HCT116 (cell line): ENCODE measurements around the gene PPP2R1B. TPM values are rescaled to one million over a fixed set of nuclear protein-coding genes. Genes with fewer than 3 reads are reported as not detected.
A peak's percentile ranks its signal among the peaks of the same experiment; 100 is the strongest.

Source experiments
- ATAC-seq: fragments of 200-7000 bp; cut with Tn5 transposase; 2 replicates; pipeline ENCODE4 v1.9.1; 2020; ENCODE audit warnings: mild to moderate bottlenecking, moderate library complexity
- BruUV-seq: library from RNA; stranded (reverse); fragments of 400-500 nt; replicated peaks from 2 replicates; lab custom pipeline; 2021; lab: Mats Ljungman, UMichigan
- CTCF ChIA-PET: fragments of 300-600 bp; sonication (Branson Sonifier 250); formaldehyde crosslinking; loops from one replicate; lab custom pipeline; 2021; ENCODE audit warnings: antibody characterized with exemption; lab: Charles Lee
- POLR2A ChIA-PET: fragments of 300-600, 350-600 bp; sonication (Branson Sonifier 250); formaldehyde crosslinking; loops from one replicate; lab custom pipeline; 2021; ENCODE audit warnings: antibody characterized with exemption; lab: Charles Lee
- RAD21 ChIA-PET, 2 experiments: fragments of 300-600 bp; sonication (Branson Sonifier 250); formaldehyde crosslinking; loops; one replicate each; lab custom pipeline; 2023; ENCODE audit warnings: low total read pairs in 2 of 2; ENCODE audit not compliant: uncharacterized antibody in 2 of 2, unreplicated experiment in 2 of 2, low non-redundant PET in 1 of 2; lab: Charles Lee
- DNase-seq: peaks from one replicate; pipeline ENCODE4 v3.0.0-alpha.2; 2010; ENCODE audit warnings: low read depth, low spot score
- H2AFZ ChIP-seq: fragments of 200-600 bp; shearing (Covaris generic), sonication (generic); 2 replicates; pipeline ENCODE4 v1.6.1; 2017; ENCODE audit warnings: low read depth, mixed run types, mixed read lengths, antibody characterized with exemption, low read length; ENCODE audit not compliant: poor library complexity, severe bottlenecking
- H3K27ac ChIP-seq: 2 replicates; pipeline ENCODE4 v1.5.1; 2012; ENCODE audit warnings: low read depth, low read length
- H3K27me3 ChIP-seq: fragments of 200-600 bp; sonication (generic); 2 replicates; pipeline ENCODE4 v1.6.1; 2016; ENCODE audit warnings: mixed run types, low read length, mixed read lengths; ENCODE audit not compliant: insufficient read depth
- H3K36me3 ChIP-seq, 2 experiments: fragments of 200-500 bp in 1 of 2; fragments of 200-600 bp in 1 of 2; sonication (Bioruptor generic) in 1 of 2; sonication (generic) in 1 of 2; 2 replicates each; pipeline versions ENCODE4 v1.5.1 to v1.6.1; 2014 to 2016; ENCODE audit warnings: low read length in 2 of 2, inconsistent platforms in 1 of 2, mixed read lengths in 1 of 2, mixed run types in 1 of 2; ENCODE audit not compliant: insufficient read depth in 2 of 2, control insufficient read depth in 1 of 2
- H3K4me1 ChIP-seq, 2 experiments: fragments of 200-600 bp in 1 of 2; sonication (generic) in 1 of 2; 2 replicates each; pipeline versions ENCODE4 v1.5.1 to v1.6.1; 2012 to 2017; ENCODE audit warnings: low read length in 2 of 2, inconsistent platforms in 1 of 2, mild to moderate bottlenecking in 1 of 2, mixed read lengths in 1 of 2, mixed run types in 1 of 2, moderate library complexity in 1 of 2; ENCODE audit not compliant: insufficient read depth in 2 of 2, control insufficient read depth in 1 of 2
- H3K4me2 ChIP-seq: fragments of 200-600 bp; sonication (generic); 2 replicates; pipeline ENCODE4 v1.6.1; 2017; ENCODE audit warnings: mixed run types, low read length, mixed read lengths
- H3K4me3 ChIP-seq, 2 experiments: fragments of 200-600 bp in 1 of 2; sonication (generic) in 1 of 2; replicated peaks in 1 of 2; 2 replicates each; pipeline ENCODE4 v1.5.1; 2011 to 2016; ENCODE audit warnings: low read length in 2 of 2, control low read depth in 1 of 2, low read depth in 1 of 2, mild to moderate bottlenecking in 1 of 2, mixed read lengths in 1 of 2, mixed run types in 1 of 2
- H3K79me2 ChIP-seq: fragments of 200-600 bp; sonication (generic); 2 replicates; pipeline ENCODE4 v1.6.1; 2017; ENCODE audit warnings: mild to moderate bottlenecking, mixed run types, low read length, moderate library complexity, mixed read lengths; ENCODE audit not compliant: insufficient read depth
- H3K9ac ChIP-seq: fragments of 200-600 bp; sonication (generic); 2 replicates; pipeline ENCODE4 v1.6.1; 2016; ENCODE audit warnings: low read length, mixed read lengths
- H3K9me2 ChIP-seq: fragments of 200-600 bp; sonication (generic), shearing (Covaris generic); 2 replicates; pipeline ENCODE4 v1.6.1; 2017; ENCODE audit warnings: mixed run types, mild to moderate bottlenecking, moderate library complexity; ENCODE audit not compliant: insufficient read depth
- H3K9me3 ChIP-seq, 2 experiments: fragments of 200-500 bp in 1 of 2; fragments of 200-600 bp in 1 of 2; sonication (Bioruptor generic) in 1 of 2; sonication (generic) in 1 of 2; 2 replicates each; pipeline ENCODE4 v1.6.1; 2014 to 2017; ENCODE audit warnings: low read length in 2 of 2, mixed read lengths in 2 of 2, inconsistent platforms in 1 of 2, low read depth in 1 of 2, mild to moderate bottlenecking in 1 of 2, mixed run types in 1 of 2, moderate library complexity in 1 of 2; ENCODE audit not compliant: control insufficient read depth in 1 of 2, insufficient read depth in 1 of 2
- H4K20me1 ChIP-seq: fragments of 200-600 bp; sonication (generic), shearing (Covaris generic); 2 replicates; pipeline ENCODE4 v1.6.1; 2017; ENCODE audit warnings: mixed run types, mild to moderate bottlenecking, moderate library complexity; ENCODE audit not compliant: insufficient read depth
- CBX3 ChIP-seq: IDR thresholded peaks from 2 replicates; pipeline ENCODE4 v1.6.1; 2012; ENCODE audit warnings: low read depth
- CEBPB ChIP-seq: IDR thresholded peaks from 2 replicates; pipeline ENCODE4 v1.6.1; 2012; ENCODE audit warnings: low read depth
- EGR1 ChIP-seq: IDR thresholded peaks from 2 replicates; pipeline ENCODE4 v1.6.1; 2012; ENCODE audit warnings: low read depth
- EZH2phosphoT487 ChIP-seq: fragments of 200-600 bp; IDR thresholded peaks from 2 replicates; pipeline ENCODE4 v1.6.1; 2018; ENCODE audit warnings: antibody characterized with exemption, borderline replicate concordance
- FOSL1 ChIP-seq: IDR thresholded peaks from 2 replicates; pipeline ENCODE4 v1.6.1; 2012; ENCODE audit warnings: low read depth
- RAD21 ChIP-seq: IDR thresholded peaks from 2 replicates; pipeline ENCODE4 v1.6.1; 2012; ENCODE audit warnings: low read depth, mild to moderate bottlenecking
- ZFX ChIP-seq: fragments of 450-650 bp; IDR thresholded peaks from 2 replicates; pipeline ENCODE4 v1.6.1; 2017
- intact Hi-C: fragments of 100-400 bp; cut with micrococcal nuclease; formaldehyde crosslinking; loops from 2 replicates; pipeline ENCODE4 v1.10.0; 2022
- total RNA-seq: library from RNA; stranded (reverse); gene quantifications from one replicate; pipeline ENCODE4 v1.2.1, GENCODE V29; 2021; ENCODE audit not compliant: unreplicated experiment
- TF ChIP-seq, protein P1 (sequence below): IDR thresholded peaks from 2 replicates; pipeline ENCODE4 v1.6.1; 2011; ENCODE audit warnings: mild to moderate bottlenecking, low read length, moderate library complexity; ENCODE audit not compliant: insufficient replicate concordance; ENCODE audit errors: extremely low read depth
- TF ChIP-seq, protein P2 (sequence below): IDR thresholded peaks from 2 replicates; pipeline ENCODE4 v1.6.1; 2012; ENCODE audit warnings: low read depth

The PPP2R1B gene
- total RNA-seq, 1 experiment from 2014 or later = 24.9 TPM

DNA sequence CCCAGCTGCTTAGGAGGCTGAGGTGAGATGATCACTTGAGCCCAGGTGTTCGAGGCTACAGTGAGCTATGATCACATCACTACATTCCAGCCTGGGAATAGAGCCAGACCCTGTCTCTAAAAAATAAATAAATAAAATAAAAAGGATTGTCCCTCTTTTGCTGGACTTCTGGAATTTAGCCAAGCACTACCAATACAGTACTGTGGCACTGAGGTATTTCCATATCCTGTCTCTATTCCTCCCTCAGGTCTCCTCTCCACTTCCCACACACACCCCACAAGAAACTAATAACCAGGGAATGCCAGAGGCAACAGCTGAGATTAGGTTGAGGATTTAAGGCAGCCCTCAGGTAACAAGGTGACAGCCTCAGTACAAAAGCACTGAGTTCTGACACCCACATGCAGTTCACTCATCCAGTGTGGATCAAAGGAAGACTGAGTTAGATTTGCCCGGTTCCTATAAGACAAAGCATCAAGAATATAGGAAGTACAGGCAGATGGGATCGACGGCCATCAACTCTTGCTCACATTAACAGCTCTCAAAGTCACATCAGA lies 4.5 kb upstream of the PPP2R1B start:
- H2AFZ ChIP-seq = no peak overlapping the region
- peaks cover 5 to 15% of the 10 kb centered on the region in 2 experiments for H3K4me1 ChIP-seq
- TF ChIP-seq ZFX (no peak), EGR1 (no peak), CEBPB (no peak), EZH2phosphoT487 (no peak), CBX3 (no peak)
- TF ChIP-seq, protein P1, sequence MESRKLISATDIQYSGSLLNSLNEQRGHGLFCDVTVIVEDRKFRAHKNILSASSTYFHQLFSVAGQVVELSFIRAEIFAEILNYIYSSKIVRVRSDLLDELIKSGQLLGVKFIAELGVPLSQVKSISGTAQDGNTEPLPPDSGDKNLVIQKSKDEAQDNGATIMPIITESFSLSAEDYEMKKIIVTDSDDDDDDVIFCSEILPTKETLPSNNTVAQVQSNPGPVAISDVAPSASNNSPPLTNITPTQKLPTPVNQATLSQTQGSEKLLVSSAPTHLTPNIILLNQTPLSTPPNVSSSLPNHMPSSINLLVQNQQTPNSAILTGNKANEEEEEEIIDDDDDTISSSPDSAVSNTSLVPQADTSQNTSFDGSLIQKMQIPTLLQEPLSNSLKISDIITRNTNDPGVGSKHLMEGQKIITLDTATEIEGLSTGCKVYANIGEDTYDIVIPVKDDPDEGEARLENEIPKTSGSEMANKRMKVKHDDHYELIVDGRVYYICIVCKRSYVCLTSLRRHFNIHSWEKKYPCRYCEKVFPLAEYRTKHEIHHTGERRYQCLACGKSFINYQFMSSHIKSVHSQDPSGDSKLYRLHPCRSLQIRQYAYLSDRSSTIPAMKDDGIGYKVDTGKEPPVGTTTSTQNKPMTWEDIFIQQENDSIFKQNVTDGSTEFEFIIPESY = no peak
- H3K36me3 ChIP-seq = no peaks in the 10 kb centered on the region
- peak overlapping the region; percentile 9; the same call in 1 of the 2 replicates for H3K4me2 ChIP-seq
- ATAC-seq = no peak
- ChIA-PET RAD21 (no interaction called here), POLR2A (no interaction called here), CTCF (interaction anchor here (1.4 kb wide), 1 partner anchor 100 kb away, joined by 3 read pairs; the partner anchor contains the start of gene ALG9)
- no peaks in the 10 kb centered on the region for H3K9me3 ChIP-seq
- H4K20me1 ChIP-seq = no peaks in the 10 kb centered on the region
- no peak overlapping the region for H3K27ac ChIP-seq
- peaks cover 4% of the 10 kb centered on the region for H3K79me2 ChIP-seq
- no peak overlapping the region for H3K9ac ChIP-seq
- no peak overlapping the region for H3K4me3 ChIP-seq
- H3K27me3 ChIP-seq = no peaks in the 10 kb centered on the region
- BruUV-seq = no TSS peak
- intact Hi-C loops = no loop called here
- DNase-seq = no peak
- H3K9me2 ChIP-seq = no peaks in the 10 kb centered on the region

DNA sequence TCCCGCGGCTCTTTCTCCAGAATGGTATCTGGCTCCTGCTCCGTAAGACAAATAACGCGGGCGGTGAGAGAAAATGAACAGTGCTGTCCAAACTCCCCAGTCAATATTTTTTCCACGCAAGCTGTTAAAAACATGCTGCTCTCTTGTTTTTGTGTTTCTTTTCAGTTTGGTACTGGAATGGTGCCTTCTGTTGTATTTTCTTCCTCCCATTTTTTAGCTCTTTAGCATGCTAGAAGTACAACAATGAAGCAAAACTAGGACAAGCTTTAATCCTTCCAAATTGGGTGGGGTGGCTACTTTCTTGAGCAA lies 599 bp upstream of the PPP2R1B start:
- H3K9me3 ChIP-seq = no peaks in the 10 kb centered on the region
- peak overlapping the region; percentile 85 for H3K9ac ChIP-seq
- ChIA-PET CTCF (interaction anchor here (1.1 to 3.5 kb wide), 4 partner anchors 10 to 180 kb away, joined by 4 to 27 read pairs (median 6); no protein-coding TSS in a partner anchor), RAD21 (interaction anchor here (0.6 to 1.2 kb wide), 3 partner anchors 26 to 165 kb away, joined by 3 to 6 read pairs (median 4); no protein-coding TSS in a partner anchor), POLR2A (interaction anchor here (1.3 to 1.4 kb wide), 3 partner anchors 13 to 169 kb away, joined by 3 read pairs; partner anchors contain the start of gene SIK2)
- H3K79me2 ChIP-seq = peaks cover 15% of the 10 kb centered on the region
- peaks cover 5 to 21% of the 10 kb centered on the region in 2 experiments for H3K4me1 ChIP-seq
- peaks cover 9 to 14% of the 10 kb centered on the region in 2 experiments; a peak in 2 of 4 replicates for H3K36me3 ChIP-seq
- H3K27me3 ChIP-seq = no peaks in the 10 kb centered on the region
- intact Hi-C loops = no loop called here
- peak overlapping the region; percentile 79 for H3K4me2 ChIP-seq
- TF ChIP-seq CBX3 (no peak), RAD21 (no peak), FOSL1 (no peak), EGR1 (no peak), EZH2phosphoT487 (no peak)
- TF ChIP-seq, protein P2, sequence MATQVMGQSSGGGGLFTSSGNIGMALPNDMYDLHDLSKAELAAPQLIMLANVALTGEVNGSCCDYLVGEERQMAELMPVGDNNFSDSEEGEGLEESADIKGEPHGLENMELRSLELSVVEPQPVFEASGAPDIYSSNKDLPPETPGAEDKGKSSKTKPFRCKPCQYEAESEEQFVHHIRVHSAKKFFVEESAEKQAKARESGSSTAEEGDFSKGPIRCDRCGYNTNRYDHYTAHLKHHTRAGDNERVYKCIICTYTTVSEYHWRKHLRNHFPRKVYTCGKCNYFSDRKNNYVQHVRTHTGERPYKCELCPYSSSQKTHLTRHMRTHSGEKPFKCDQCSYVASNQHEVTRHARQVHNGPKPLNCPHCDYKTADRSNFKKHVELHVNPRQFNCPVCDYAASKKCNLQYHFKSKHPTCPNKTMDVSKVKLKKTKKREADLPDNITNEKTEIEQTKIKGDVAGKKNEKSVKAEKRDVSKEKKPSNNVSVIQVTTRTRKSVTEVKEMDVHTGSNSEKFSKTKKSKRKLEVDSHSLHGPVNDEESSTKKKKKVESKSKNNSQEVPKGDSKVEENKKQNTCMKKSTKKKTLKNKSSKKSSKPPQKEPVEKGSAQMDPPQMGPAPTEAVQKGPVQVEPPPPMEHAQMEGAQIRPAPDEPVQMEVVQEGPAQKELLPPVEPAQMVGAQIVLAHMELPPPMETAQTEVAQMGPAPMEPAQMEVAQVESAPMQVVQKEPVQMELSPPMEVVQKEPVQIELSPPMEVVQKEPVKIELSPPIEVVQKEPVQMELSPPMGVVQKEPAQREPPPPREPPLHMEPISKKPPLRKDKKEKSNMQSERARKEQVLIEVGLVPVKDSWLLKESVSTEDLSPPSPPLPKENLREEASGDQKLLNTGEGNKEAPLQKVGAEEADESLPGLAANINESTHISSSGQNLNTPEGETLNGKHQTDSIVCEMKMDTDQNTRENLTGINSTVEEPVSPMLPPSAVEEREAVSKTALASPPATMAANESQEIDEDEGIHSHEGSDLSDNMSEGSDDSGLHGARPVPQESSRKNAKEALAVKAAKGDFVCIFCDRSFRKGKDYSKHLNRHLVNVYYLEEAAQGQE = no peak
- no peaks in the 10 kb centered on the region for H4K20me1 ChIP-seq
- no peaks in the 10 kb centered on the region for H3K9me2 ChIP-seq
- H3K4me3 ChIP-seq = peak overlapping the region; percentile 87 to 91
- H2AFZ ChIP-seq = peak overlapping the region; percentile 95
- DNase-seq = no peak
- ATAC-seq = no peak
- no TSS peak for BruUV-seq
- H3K27ac ChIP-seq = peak overlapping the region; percentile 40
